HCT116 (cell line): ENCODE measurements around the gene SEC16B. TPM values are rescaled to one million over a fixed set of nuclear protein-coding genes. Genes with fewer than 3 reads are reported as not detected.

Experiments
- ATAC-seq: fragments of 200-7000 bp; cut with Tn5 transposase; 2 replicates; pipeline ENCODE4 v1.9.1; 2020; ENCODE audit warnings: mild to moderate bottlenecking, moderate library complexity
- BruUV-seq: library from RNA; stranded (reverse); fragments of 400-500 nt; replicated peaks from 2 replicates; lab custom pipeline; 2021; lab: Mats Ljungman, UMichigan
- CTCF ChIA-PET: fragments of 300-600 bp; sonication (Branson Sonifier 250); formaldehyde crosslinking; loops from one replicate; lab custom pipeline; 2021; ENCODE audit warnings: antibody characterized with exemption; lab: Charles Lee
- POLR2A ChIA-PET: fragments of 300-600, 350-600 bp; sonication (Branson Sonifier 250); formaldehyde crosslinking; loops from one replicate; lab custom pipeline; 2021; ENCODE audit warnings: antibody characterized with exemption; lab: Charles Lee
- RAD21 ChIA-PET, 2 experiments: fragments of 300-600 bp; sonication (Branson Sonifier 250); formaldehyde crosslinking; loops; one replicate each; lab custom pipeline; 2023; ENCODE audit warnings: low total read pairs in 2 of 2; ENCODE audit not compliant: uncharacterized antibody in 2 of 2, unreplicated experiment in 2 of 2, low non-redundant PET in 1 of 2; lab: Charles Lee
- DNase-seq: peaks from one replicate; pipeline ENCODE4 v3.0.0-alpha.2; 2010; ENCODE audit warnings: low read depth, low spot score
- H2AFZ ChIP-seq: fragments of 200-600 bp; shearing (Covaris generic), sonication (generic); 2 replicates; pipeline ENCODE4 v1.6.1; 2017; ENCODE audit warnings: low read depth, mixed run types, mixed read lengths, antibody characterized with exemption, low read length; ENCODE audit not compliant: poor library complexity, severe bottlenecking
- H3K27ac ChIP-seq: 2 replicates; pipeline ENCODE4 v1.5.1; 2012; ENCODE audit warnings: low read depth, low read length
- H3K27me3 ChIP-seq: fragments of 200-600 bp; sonication (generic); 2 replicates; pipeline ENCODE4 v1.6.1; 2016; ENCODE audit warnings: mixed run types, low read length, mixed read lengths; ENCODE audit not compliant: insufficient read depth
- H3K36me3 ChIP-seq, 2 experiments: fragments of 200-500 bp in 1 of 2; fragments of 200-600 bp in 1 of 2; sonication (Bioruptor generic) in 1 of 2; sonication (generic) in 1 of 2; 2 replicates each; pipeline versions ENCODE4 v1.5.1 to v1.6.1; 2014 to 2016; ENCODE audit warnings: low read length in 2 of 2, inconsistent platforms in 1 of 2, mixed read lengths in 1 of 2, mixed run types in 1 of 2; ENCODE audit not compliant: insufficient read depth in 2 of 2, control insufficient read depth in 1 of 2
- H3K4me1 ChIP-seq, 2 experiments: fragments of 200-600 bp in 1 of 2; sonication (generic) in 1 of 2; 2 replicates each; pipeline versions ENCODE4 v1.5.1 to v1.6.1; 2012 to 2017; ENCODE audit warnings: low read length in 2 of 2, inconsistent platforms in 1 of 2, mild to moderate bottlenecking in 1 of 2, mixed read lengths in 1 of 2, mixed run types in 1 of 2, moderate library complexity in 1 of 2; ENCODE audit not compliant: insufficient read depth in 2 of 2, control insufficient read depth in 1 of 2
- H3K4me2 ChIP-seq: fragments of 200-600 bp; sonication (generic); 2 replicates; pipeline ENCODE4 v1.6.1; 2017; ENCODE audit warnings: mixed run types, low read length, mixed read lengths
- H3K4me3 ChIP-seq, 2 experiments: fragments of 200-600 bp in 1 of 2; sonication (generic) in 1 of 2; replicated peaks in 1 of 2; 2 replicates each; pipeline ENCODE4 v1.5.1; 2011 to 2016; ENCODE audit warnings: low read length in 2 of 2, control low read depth in 1 of 2, low read depth in 1 of 2, mild to moderate bottlenecking in 1 of 2, mixed read lengths in 1 of 2, mixed run types in 1 of 2
- H3K79me2 ChIP-seq: fragments of 200-600 bp; sonication (generic); 2 replicates; pipeline ENCODE4 v1.6.1; 2017; ENCODE audit warnings: mild to moderate bottlenecking, mixed run types, low read length, moderate library complexity, mixed read lengths; ENCODE audit not compliant: insufficient read depth
- H3K9ac ChIP-seq: fragments of 200-600 bp; sonication (generic); 2 replicates; pipeline ENCODE4 v1.6.1; 2016; ENCODE audit warnings: low read length, mixed read lengths
- H3K9me2 ChIP-seq: fragments of 200-600 bp; sonication (generic), shearing (Covaris generic); 2 replicates; pipeline ENCODE4 v1.6.1; 2017; ENCODE audit warnings: mixed run types, mild to moderate bottlenecking, moderate library complexity; ENCODE audit not compliant: insufficient read depth
- H3K9me3 ChIP-seq, 2 experiments: fragments of 200-500 bp in 1 of 2; fragments of 200-600 bp in 1 of 2; sonication (Bioruptor generic) in 1 of 2; sonication (generic) in 1 of 2; 2 replicates each; pipeline ENCODE4 v1.6.1; 2014 to 2017; ENCODE audit warnings: low read length in 2 of 2, mixed read lengths in 2 of 2, inconsistent platforms in 1 of 2, low read depth in 1 of 2, mild to moderate bottlenecking in 1 of 2, mixed run types in 1 of 2, moderate library complexity in 1 of 2; ENCODE audit not compliant: control insufficient read depth in 1 of 2, insufficient read depth in 1 of 2
- H4K20me1 ChIP-seq: fragments of 200-600 bp; sonication (generic), shearing (Covaris generic); 2 replicates; pipeline ENCODE4 v1.6.1; 2017; ENCODE audit warnings: mixed run types, mild to moderate bottlenecking, moderate library complexity; ENCODE audit not compliant: insufficient read depth
- ATF3 ChIP-seq: IDR thresholded peaks from 2 replicates; pipeline ENCODE4 v1.6.1; 2012
- ELF1 ChIP-seq: IDR thresholded peaks from 2 replicates; pipeline ENCODE4 v1.6.1; 2012; ENCODE audit warnings: low read depth, borderline replicate concordance
- EZH2 ChIP-seq: fragments of 200-600 bp; sonication (generic); IDR thresholded peaks from 2 replicates; pipeline ENCODE4 v1.6.1; 2017; ENCODE audit warnings: antibody characterized with exemption, mixed run types
- EZH2phosphoT487 ChIP-seq: fragments of 200-600 bp; IDR thresholded peaks from 2 replicates; pipeline ENCODE4 v1.6.1; 2018; ENCODE audit warnings: antibody characterized with exemption, borderline replicate concordance
- POLR2A ChIP-seq: IDR thresholded peaks from 2 replicates; pipeline ENCODE4 v1.7.0; 2011; ENCODE audit warnings: borderline replicate concordance; ENCODE audit not compliant: insufficient read depth, insufficient read length; ENCODE audit errors: extremely low read depth
- RAD21 ChIP-seq: IDR thresholded peaks from 2 replicates; pipeline ENCODE4 v1.6.1; 2012; ENCODE audit warnings: low read depth, mild to moderate bottlenecking
- REST ChIP-seq: IDR thresholded peaks from 2 replicates; pipeline ENCODE4 v1.6.1; 2012; ENCODE audit warnings: low read depth
- SRF ChIP-seq: IDR thresholded peaks from 2 replicates; pipeline ENCODE4 v1.6.1; 2012; ENCODE audit warnings: low read depth
- ZBTB33 ChIP-seq: IDR thresholded peaks from 2 replicates; pipeline ENCODE4 v1.6.1; 2011; ENCODE audit warnings: mild to moderate bottlenecking, low read length, moderate library complexity; ENCODE audit not compliant: insufficient replicate concordance; ENCODE audit errors: extremely low read depth
- ZFX ChIP-seq: fragments of 450-650 bp; IDR thresholded peaks from 2 replicates; pipeline ENCODE4 v1.6.1; 2017
- ZNF274 ChIP-seq: fragments of 200-500 bp; sonication (Bioruptor generic); IDR thresholded peaks from 2 replicates; pipeline ENCODE4 v1.6.1; 2014; ENCODE audit warnings: mild to moderate bottlenecking, low read depth, low read length, inconsistent platforms
- intact Hi-C: fragments of 100-400 bp; cut with micrococcal nuclease; formaldehyde crosslinking; loops from 2 replicates; pipeline ENCODE4 v1.10.0; 2022
- total RNA-seq: library from RNA; stranded (reverse); gene quantifications from one replicate; pipeline ENCODE4 v1.2.1, GENCODE V29; 2021; ENCODE audit not compliant: unreplicated experiment

SEC16B gene
- total RNA-seq, 1 experiment from 2014 or later, result 1.2 TPM

GRCh38 chr1:177983482-177984135 lies 13.8 kb upstream of the SEC16B start:
- CTCF ChIA-PET, result no interaction called here

GRCh38 chr1:177983077-177983476 lies 13.2 kb upstream of the SEC16B start:
- Histone ChIP-seq H3K79me2 (no peaks in the 10 kb centered on the region), H3K9ac (no peak overlapping the region), H3K9me3 (no peaks in the 10 kb centered on the region), H3K4me3 (no peak overlapping the region), H3K4me2 (no peak overlapping the region), H3K9me2 (no peaks in the 10 kb centered on the region), H4K20me1 (no peaks in the 10 kb centered on the region), H2AFZ (no peak overlapping the region), H3K4me1 (no peaks in the 10 kb centered on the region), H3K27me3 (no peaks in the 10 kb centered on the region), H3K27ac (no peak overlapping the region)
- CTCF ChIA-PET, result no interaction called here
- no TSS peak for BruUV-seq
- POLR2A ChIA-PET, result no interaction called here
- DNase-seq (no peak), ATAC-seq (no peak)
- intact Hi-C loops, result no loop called here
- RAD21 ChIA-PET, result interaction anchor here in 1 of 2 experiments (0.7 kb wide), 1 partner anchor 517 kb away, joined by 3 read pairs; no protein-coding TSS in a partner anchor
- TF ChIP-seq ATF3, result no peak
- TF ChIP-seq EZH2phosphoT487, result no peak
- TF ChIP-seq RAD21, result no peak
- TF ChIP-seq SRF, result no peak
- no peak for TF ChIP-seq ZFX
- TF ChIP-seq POLR2A, result no peak
- no peak for TF ChIP-seq ZBTB33
- no peak for TF ChIP-seq ZNF274
- no peak for TF ChIP-seq EZH2
- no peak for TF ChIP-seq ELF1
- no peak for TF ChIP-seq REST
- TF ChIP-seq, all 23 proteins: peak for 0
- no peaks in the 10 kb centered on the region for H3K36me3 ChIP-seq

More at GRCh38 chr1:177983482-177984135, 13.8 kb upstream of the SEC16B start:
- H3K27ac ChIP-seq, result no peak overlapping the region
- H3K9me2 ChIP-seq, result no peaks in the 10 kb centered on the region
- no peak overlapping the region for H3K4me3 ChIP-seq
- no peaks in the 10 kb centered on the region for H3K36me3 ChIP-seq
- ChIA-PET POLR2A (no interaction called here), RAD21 (interaction anchor here in 1 of 2 experiments (0.7 kb wide), 1 partner anchor 517 kb away, joined by 3 read pairs; no protein-coding TSS in a partner anchor)
- no peaks in the 10 kb centered on the region for H3K4me1 ChIP-seq
- no peaks in the 10 kb centered on the region for H3K79me2 ChIP-seq
- no peak overlapping the region for H3K9ac ChIP-seq
- BruUV-seq, result no TSS peak
- H3K27me3 ChIP-seq, result no peaks in the 10 kb centered on the region
- intact Hi-C loops, result no loop called here
- no peak for TF ChIP-seq ELF1
- no peak for ATAC-seq
- H2AFZ ChIP-seq, result no peak overlapping the region
- DNase-seq, result no peak
- no peaks in the 10 kb centered on the region for H4K20me1 ChIP-seq
- H3K9me3 ChIP-seq, result no peaks in the 10 kb centered on the region
- no peak overlapping the region for H3K4me2 ChIP-seq
